Prostate gland (tissue), 2 donors: ENCODE measurements around the gene ACSS1.

Experiments used
- POLR2A ChIP-seq: fragments of 450-650 bp; IDR thresholded peaks from one replicate; pipeline ENCODE4 v1.6.1; 2016; ENCODE audit warnings: antibody characterized with exemption, mild to moderate bottlenecking
- POLR2AphosphoS5 ChIP-seq: sonication (generic); formaldehyde crosslinking; IDR thresholded peaks from one replicate; pipeline ENCODE4 v1.6.1; 2017; ENCODE audit warnings: antibody characterized with exemption
- TF ChIP-seq, protein P1 (sequence below), 4 experiments: fragments of 200-600 bp in 2 of 4; fragments of 450-650 bp in 2 of 4; sonication (generic) in 2 of 4; IDR thresholded peaks; 1 replicate in 3 of 4; 2 replicates in 1 of 4; pipeline ENCODE4 v1.5.1; 2016 to 2019; ENCODE audit warnings: antibody characterized with exemption in 4 of 4, mild to moderate bottlenecking in 2 of 4, moderate library complexity in 2 of 4

DNA sequence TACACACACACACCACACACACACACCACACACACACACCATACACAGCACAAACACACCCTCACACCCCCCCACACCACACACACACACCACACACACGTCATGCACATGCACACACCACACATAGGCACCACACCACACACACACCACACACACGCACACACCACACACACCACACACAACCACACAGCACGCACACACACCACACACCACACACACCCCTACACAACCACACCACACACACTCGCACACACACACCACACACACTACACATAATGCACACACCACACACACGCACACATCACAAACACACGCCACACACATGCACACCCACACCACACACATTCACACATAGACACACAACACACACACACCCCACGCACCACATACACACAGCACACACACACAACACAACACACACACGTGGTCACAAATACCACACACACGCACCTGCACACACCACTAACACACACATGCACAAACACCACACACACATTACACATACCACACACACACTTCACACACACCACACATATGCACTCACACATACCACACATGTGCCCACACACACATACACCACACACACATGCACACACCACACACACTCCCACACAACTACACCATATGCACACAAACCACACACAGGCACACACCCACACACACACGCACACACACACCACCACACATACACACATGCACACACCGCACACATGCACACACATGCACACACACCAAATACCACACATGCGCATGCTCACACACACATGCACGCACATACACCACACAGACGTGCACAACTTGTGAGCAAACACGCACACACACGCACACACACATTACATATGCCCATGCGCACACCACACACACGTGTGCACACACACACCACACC, 9.4 kb upstream of the ACSS1 start:
- TF ChIP-seq POLR2A = no peak
- TF ChIP-seq, protein P1, sequence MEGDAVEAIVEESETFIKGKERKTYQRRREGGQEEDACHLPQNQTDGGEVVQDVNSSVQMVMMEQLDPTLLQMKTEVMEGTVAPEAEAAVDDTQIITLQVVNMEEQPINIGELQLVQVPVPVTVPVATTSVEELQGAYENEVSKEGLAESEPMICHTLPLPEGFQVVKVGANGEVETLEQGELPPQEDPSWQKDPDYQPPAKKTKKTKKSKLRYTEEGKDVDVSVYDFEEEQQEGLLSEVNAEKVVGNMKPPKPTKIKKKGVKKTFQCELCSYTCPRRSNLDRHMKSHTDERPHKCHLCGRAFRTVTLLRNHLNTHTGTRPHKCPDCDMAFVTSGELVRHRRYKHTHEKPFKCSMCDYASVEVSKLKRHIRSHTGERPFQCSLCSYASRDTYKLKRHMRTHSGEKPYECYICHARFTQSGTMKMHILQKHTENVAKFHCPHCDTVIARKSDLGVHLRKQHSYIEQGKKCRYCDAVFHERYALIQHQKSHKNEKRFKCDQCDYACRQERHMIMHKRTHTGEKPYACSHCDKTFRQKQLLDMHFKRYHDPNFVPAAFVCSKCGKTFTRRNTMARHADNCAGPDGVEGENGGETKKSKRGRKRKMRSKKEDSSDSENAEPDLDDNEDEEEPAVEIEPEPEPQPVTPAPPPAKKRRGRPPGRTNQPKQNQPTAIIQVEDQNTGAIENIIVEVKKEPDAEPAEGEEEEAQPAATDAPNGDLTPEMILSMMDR (IDR thresholded peaks at IDR 0.05) = no peak
- TF ChIP-seq POLR2AphosphoS5 = no peak
